Cardiac fibroblast (primary cell): ENCODE measurements around the gene TRIL.

Source experiments
- DNase-seq, 2 donors: peaks; one replicate each; pipeline versions ENCODE4 v3.0.0 to v3.0.0-alpha.2; 2010; ENCODE audit warnings: low read depth in 2 of 2
- H3K4me3 ChIP-seq, 2 donors: replicated peaks in 1 of 2; 1 replicate in 1 of 2; 2 replicates in 1 of 2; pipeline ENCODE4 v1.5.1; 2011; ENCODE audit warnings: low read depth in 2 of 2, low read length in 2 of 2, mild to moderate bottlenecking in 2 of 2, moderate library complexity in 1 of 2
- CTCF ChIP-seq: IDR thresholded peaks from one replicate; pipeline ENCODE4 v1.5.1; 2011; ENCODE audit warnings: low read depth, mild to moderate bottlenecking, low read length, inconsistent platforms

TRIL gene

DNA sequence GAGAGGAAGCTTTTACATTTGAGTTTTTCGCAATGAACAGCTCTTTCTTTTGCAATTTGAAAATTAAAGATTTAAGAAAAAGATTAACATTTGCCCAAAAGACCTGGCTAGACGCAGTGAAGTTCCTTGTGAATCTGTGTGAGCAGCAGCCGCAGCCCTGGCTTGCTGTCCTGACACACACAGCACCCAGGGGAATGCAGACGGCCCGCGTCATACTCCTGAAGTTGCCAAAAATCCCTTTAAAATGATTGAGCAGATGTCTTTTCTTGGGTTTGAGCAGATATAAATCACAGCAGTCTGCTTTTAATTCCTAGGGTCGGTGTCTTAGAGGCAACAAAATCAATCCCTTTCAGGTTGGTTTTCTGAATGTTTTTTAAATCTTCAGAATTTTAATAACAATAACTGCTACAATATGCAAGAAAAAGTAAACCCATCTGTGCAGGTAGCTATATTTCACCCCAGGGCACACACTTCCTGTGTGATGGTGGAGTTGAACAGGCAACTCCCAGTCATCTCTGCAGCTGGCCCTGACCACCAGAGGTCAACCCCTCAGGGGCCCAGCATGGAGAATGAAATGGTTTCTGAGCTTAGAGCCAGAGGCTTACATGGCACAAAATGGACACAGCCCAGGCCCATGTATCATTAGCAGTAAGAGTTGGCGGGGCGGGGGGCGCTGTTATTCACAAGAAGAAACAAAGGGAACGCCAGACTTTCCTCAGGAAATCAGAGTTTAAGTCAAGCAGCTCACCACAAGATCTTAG is 32.2 kb upstream of the TRIL start:
- DNase-seq: peak; percentile 42 to 78
- H3K4me3 ChIP-seq: no peak overlapping the region
- no peak for TF ChIP-seq CTCF

GRCh38 chr7:28989211-28989980 is 31.3 kb upstream of the TRIL start:
- H3K4me3 ChIP-seq: no peak overlapping the region
- no peak for TF ChIP-seq CTCF
- DNase-seq: peak in 1 of 2 donors; percentile 6

DNA sequence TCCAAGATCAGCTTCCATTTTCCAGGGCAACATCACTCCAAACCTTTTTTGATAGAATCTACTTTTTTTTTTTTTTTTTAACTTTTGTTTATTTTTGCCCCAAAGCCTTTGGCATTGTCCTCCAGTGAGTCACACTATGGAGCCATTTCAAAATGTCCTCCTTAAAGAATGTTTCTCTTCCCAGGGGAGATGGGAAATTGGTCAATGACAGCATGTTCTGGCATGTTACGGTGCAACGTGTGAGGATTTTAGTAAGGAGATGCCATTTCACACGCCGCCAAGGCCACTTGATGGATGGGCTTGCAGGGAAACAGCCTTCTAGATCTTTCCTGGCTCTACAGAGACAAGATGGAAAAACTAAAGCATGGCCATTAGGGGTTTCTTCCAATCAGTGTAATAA is 30.7 kb upstream of the TRIL start:
- DNase-seq: peak; percentile 86 to 98
- no peak for TF ChIP-seq CTCF
- no peak overlapping the region for H3K4me3 ChIP-seq

DNA sequence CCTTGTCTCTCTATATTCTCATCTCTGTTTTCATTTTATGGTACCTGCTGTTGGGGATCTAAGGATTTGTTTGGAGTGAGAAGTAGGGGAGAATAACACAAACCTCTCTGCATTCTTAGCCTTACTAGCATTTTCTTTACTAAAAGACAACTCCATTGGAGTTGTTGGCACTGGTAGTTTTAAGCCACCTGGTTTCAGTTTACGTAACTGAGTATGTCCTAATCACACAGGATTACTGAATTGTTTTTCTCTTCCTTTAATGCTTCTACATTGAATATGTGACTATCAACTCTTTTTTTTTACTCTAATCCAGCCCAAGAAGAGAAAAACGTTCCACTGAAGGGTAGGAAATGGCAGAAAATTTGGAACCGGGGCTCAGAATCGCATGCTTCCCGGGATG is 30.0 kb upstream of the TRIL start:
- peak in 1 of 2 donors; percentile 45 for DNase-seq
- no peak overlapping the region for H3K4me3 ChIP-seq
- TF ChIP-seq CTCF: no peak

GRCh38 chr7:28986765-28987110 is 28.6 kb upstream of the TRIL start:
- DNase-seq: peak; percentile 67 to 92
- no peak for TF ChIP-seq CTCF
- H3K4me3 ChIP-seq: no peak overlapping the region

DNA sequence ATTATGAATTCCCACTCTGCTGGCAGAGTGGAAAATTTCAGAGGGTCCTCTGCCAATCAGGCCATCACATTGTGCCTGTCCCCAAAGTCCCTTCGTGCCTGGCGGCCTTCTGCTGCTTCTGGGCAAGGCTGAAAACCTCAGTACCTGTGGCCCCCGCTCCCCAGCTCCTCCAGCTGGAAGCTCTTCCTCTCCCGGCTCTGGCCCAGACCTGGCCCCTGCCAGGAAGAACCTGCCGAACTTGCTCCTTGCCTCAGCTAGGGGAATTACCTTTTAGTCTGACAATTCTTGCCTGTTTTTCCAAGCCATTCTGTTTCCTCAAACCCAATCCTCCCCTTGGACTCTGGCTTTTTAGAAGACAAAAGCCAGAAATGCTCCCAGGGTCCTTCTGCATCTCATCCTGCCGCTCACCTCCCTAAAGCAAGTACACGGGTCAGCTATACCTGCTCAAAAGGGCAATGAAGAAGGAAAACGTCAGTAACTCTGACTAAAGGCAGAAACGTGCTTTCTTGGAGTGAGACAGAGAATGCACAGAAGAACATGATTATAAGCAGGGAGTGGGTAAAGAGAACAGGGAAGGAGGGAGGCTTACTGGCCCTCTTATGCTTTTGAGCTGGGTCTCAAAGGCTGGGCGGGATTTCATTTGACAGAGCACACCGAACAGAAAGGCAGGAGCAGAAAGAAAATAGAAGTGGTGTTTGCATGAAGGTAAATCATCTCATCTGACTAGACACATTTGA is 28.1 kb upstream of the TRIL start:
- no peak for DNase-seq
- no peak overlapping the region for H3K4me3 ChIP-seq
- no peak for TF ChIP-seq CTCF
